ENCODE measurements around the gene CCDC80. TPM values are rescaled to one million over a fixed set of nuclear protein-coding genes. Genes with fewer than 3 reads are reported as not detected.
A peak's percentile ranks its signal among the peaks of the same experiment; 100 is the strongest.

Gene CCDC80
- total and polyA plus RNA-seq, 9 of the 15 experiments (the other 6 are each of a cell fraction or from before 2014, with no cell fraction given), result 0.17 to 2.0 (median 1.1) TPM

DNA sequence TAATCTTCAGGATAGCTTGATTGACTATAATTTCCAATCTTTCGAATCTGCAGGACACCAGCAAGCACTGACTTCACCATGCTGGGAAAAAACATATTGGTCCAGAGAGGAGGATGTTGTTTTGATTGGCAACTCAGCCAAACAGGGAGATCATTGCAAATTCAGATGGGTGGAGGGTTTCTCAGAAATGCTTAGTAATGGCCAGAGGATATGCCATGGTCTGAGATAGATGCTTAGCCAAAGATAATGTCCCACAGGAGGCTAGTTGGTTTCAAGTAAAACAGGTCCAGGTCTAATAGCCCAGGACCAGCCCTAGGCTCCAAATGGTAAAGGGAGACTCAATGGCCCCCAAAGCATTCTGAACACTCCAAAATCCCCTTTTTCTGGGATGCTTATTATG is 46.7 kb upstream of the CCDC80 start:
- Histone ChIP-seq H3K79me2 (ENCODE audit: control insufficient read depth, insufficient read depth, low read length) (no peaks in the 10 kb centered on the region), H3K9me1 (ENCODE audit: control insufficient read depth, insufficient read depth, low read length) (no peaks in the 10 kb centered on the region), H3K27me3 (ENCODE audit: control insufficient read depth in 2 of 2, insufficient read depth in 2 of 2, low read length in 2 of 2) (no peaks in the 10 kb centered on the region), H3K9ac (ENCODE audit: insufficient read depth in 1 of 2, low read depth in 2 of 2, low read length in 2 of 2) (no peak overlapping the region), H3K36me3 (ENCODE audit: control insufficient read depth, insufficient read depth, low read length) (no peaks in the 10 kb centered on the region), H2AFZ (ENCODE audit: low read depth, low read length) (no peak overlapping the region), H3K4me1 (replicated peaks in 1 of 2; ENCODE audit: control insufficient read depth in 2 of 2, insufficient read depth in 2 of 2, low read length in 2 of 2) (peaks cover 0 to 3% of the 10 kb centered on the region in 2 experiments; a peak in 3 of 5 replicates), H4K20me1 (replicated peaks; ENCODE audit: control insufficient read depth, insufficient read depth, low read length) (no peaks in the 10 kb centered on the region), H3K9me3 (replicated peaks; ENCODE audit: control insufficient read depth, insufficient read depth, low read depth, low read length) (no peaks in the 10 kb centered on the region), H3K4me3 (no peak overlapping the region), H3K4me2 (ENCODE audit: insufficient read depth, low read length) (no peak overlapping the region), H3K27ac (ENCODE audit: extremely low read depth, low read depth, low read length) (no peak overlapping the region)
- ATAC-seq (no peak; the same call in 2 of the 3 replicates), DNase-seq (ENCODE audit: extremely low read depth in 1 of 4, low spot score in 3 of 4) (no peak), FAIRE-seq (no peak)
- TF ChIP-seq NFE2 (IDR thresholded peaks at IDR 0.05; ENCODE audit: low read depth), result peak; percentile 39
- TF ChIP-seq, protein P1, sequence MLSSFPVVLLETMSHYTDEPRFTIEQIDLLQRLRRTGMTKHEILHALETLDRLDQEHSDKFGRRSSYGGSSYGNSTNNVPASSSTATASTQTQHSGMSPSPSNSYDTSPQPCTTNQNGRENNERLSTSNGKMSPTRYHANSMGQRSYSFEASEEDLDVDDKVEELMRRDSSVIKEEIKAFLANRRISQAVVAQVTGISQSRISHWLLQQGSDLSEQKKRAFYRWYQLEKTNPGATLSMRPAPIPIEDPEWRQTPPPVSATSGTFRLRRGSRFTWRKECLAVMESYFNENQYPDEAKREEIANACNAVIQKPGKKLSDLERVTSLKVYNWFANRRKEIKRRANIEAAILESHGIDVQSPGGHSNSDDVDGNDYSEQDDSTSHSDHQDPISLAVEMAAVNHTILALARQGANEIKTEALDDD (IDR thresholded peaks at IDR 0.05), result no peak
- TF ChIP-seq RCOR1 (IDR thresholded peaks at IDR 0.05; ENCODE audit: borderline replicate concordance in 1 of 2, low read depth in 2 of 2, low read length in 2 of 2), result 0 out of 4 replicates have a peak, but pooled peaks of 1 of the 2 experiments have one; percentile 11
- CTCF ChIA-PET (ENCODE audit: low intra/inter-chr PET ratio), result no interaction called here
- intact Hi-C loops (cut with micrococcal nuclease), result no loop called here
- in situ Hi-C loops (cut with MboI), result no loop called here
- no TSS peak for BruUV-seq (replicated peaks)
- POLR2A ChIA-PET, result interaction anchor here (1.1 kb wide), 1 partner anchor 10 kb away, joined by 4 read pairs; no protein-coding TSS in a partner anchor
- 13% methylated on average over 1 of the region's 1 CpG for WGBS (ENCODE audit: insufficient coverage, low coverage, missing lambda C conversion rate)

DNA sequence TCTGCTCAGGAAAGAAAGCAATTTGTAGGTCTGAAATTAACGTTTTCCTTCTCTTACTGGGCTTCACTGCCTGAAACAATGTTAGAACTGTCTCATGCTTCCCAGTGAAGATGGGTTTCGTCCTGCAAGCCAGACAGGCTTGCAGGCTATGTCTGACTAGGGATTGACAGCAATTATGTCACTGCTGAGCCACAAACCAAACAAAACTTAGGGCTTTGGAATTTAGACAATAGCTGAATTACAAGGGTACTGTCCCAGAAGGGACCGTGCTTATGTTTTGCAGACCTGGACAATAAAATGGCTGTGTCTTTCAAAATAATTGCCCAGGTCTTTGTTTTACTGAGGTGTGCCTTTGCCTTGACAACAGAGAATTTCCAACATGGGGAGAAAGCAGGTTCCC is 46.3 kb upstream of the CCDC80 start:
- Histone ChIP-seq H3K9me3 (replicated peaks; ENCODE audit: control insufficient read depth, insufficient read depth, low read depth, low read length) (no peaks in the 10 kb centered on the region), H3K27me3 (ENCODE audit: control insufficient read depth in 2 of 2, insufficient read depth in 2 of 2, low read length in 2 of 2) (no peaks in the 10 kb centered on the region), H3K4me2 (ENCODE audit: insufficient read depth, low read length) (no peak overlapping the region), H4K20me1 (replicated peaks; ENCODE audit: control insufficient read depth, insufficient read depth, low read length) (no peaks in the 10 kb centered on the region), H3K9me1 (ENCODE audit: control insufficient read depth, insufficient read depth, low read length) (no peaks in the 10 kb centered on the region), H3K36me3 (ENCODE audit: control insufficient read depth, insufficient read depth, low read length) (no peaks in the 10 kb centered on the region), H3K9ac (ENCODE audit: insufficient read depth in 1 of 2, low read depth in 2 of 2, low read length in 2 of 2) (no peak overlapping the region), H3K4me3 (no peak overlapping the region), H3K4me1 (replicated peaks in 1 of 2; ENCODE audit: control insufficient read depth in 2 of 2, insufficient read depth in 2 of 2, low read length in 2 of 2) (peaks cover 0 to 3% of the 10 kb centered on the region in 2 experiments; a peak in 3 of 5 replicates), H2AFZ (ENCODE audit: low read depth, low read length) (no peak overlapping the region), H3K79me2 (ENCODE audit: control insufficient read depth, insufficient read depth, low read length) (no peaks in the 10 kb centered on the region), H3K27ac (ENCODE audit: extremely low read depth, low read depth, low read length) (no peak overlapping the region)
- POLR2A ChIA-PET, result interaction anchor here (1.1 kb wide), 1 partner anchor 9 kb away, joined by 4 read pairs; no protein-coding TSS in a partner anchor
- in situ Hi-C loops (cut with MboI), result no loop called here
- CTCF ChIA-PET (ENCODE audit: low intra/inter-chr PET ratio), result no interaction called here
- no peak for TF ChIP-seq CEBPB (tag; IDR thresholded peaks at IDR 0.05)
- TF ChIP-seq, protein P2, sequence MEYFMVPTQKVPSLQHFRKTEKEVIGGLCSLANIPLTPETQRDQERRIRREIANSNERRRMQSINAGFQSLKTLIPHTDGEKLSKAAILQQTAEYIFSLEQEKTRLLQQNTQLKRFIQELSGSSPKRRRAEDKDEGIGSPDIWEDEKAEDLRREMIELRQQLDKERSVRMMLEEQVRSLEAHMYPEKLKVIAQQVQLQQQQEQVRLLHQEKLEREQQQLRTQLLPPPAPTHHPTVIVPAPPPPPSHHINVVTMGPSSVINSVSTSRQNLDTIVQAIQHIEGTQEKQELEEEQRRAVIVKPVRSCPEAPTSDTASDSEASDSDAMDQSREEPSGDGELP (CRISPR knock-in tag; IDR thresholded peaks at IDR 0.05; ENCODE audit: borderline replicate concordance), result no peak
- no peak for ATAC-seq
- intact Hi-C loops (cut with micrococcal nuclease), result no loop called here
- no peak for FAIRE-seq
- WGBS (ENCODE audit: insufficient coverage, low coverage, missing lambda C conversion rate), result 12% methylated on average over 3 of the region's 3 CpGs
- BruUV-seq (replicated peaks), result no TSS peak
- no peak for DNase-seq (ENCODE audit: extremely low read depth in 1 of 4, low spot score in 3 of 4)

All from K562 (cell line).